Embryonic facial prominence (tissue), 1 donor: ENCODE measurements around the gene STAG2.

Experiments
- DNase-seq: peaks from one replicate; pipeline ENCODE4 v3.0.0-alpha.2; 2016; ENCODE audit errors: extremely low spot score

STAG2 gene

GRCh38 chrX:123975180-123975579 lies 13.7 kb downstream of the STAG2 start:
- DNase-seq, result no peak

DNA sequence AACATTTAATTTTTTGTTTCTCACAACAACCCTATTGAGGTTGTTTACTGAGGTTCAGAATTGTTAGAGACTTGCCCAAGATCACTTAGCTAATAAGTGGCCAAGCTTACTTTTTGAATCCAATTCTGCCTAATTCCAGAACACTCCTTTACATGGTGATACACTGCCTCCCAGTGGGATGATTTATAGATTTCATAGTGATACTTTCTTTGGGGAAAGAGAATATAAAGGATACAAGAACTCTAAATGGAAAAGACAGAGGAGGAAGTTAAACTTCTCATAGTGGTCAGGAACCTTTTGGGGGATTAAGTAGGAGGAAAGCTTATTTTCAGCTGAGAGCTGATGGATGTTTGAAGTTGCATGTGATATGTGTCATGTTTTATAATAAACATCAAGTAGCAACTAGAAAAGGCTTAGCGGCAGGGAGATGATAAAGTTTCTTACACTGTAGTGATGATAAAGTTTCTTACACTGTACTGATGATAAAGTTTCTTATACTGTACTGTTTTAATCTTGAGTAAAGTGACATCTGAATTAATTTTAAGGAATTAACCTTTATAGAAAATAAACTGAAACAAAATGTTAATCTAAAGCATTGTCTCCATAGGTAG lies 15.3 kb downstream of the STAG2 start:
- DNase-seq, result no peak

DNA sequence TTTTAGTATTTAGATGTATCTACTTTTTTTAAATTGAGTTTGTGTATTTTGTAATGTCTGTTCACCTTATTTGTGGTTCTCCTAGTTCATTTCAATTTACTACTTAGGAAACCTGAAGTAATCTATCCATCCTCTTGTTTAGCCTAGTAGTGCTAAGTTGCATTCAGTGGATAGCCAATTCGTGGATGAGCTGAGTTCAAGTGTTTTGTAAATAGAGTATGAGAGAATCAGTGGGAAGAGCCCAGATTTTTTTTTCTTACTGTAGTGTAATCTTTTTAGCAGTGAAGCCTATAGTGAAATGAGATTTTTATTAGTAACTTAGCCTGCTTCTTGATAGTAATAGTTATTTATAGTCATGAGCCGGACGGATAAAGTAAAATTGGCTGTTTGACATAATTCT lies 21.7 kb downstream of the STAG2 start:
- DNase-seq, result no peak

DNA sequence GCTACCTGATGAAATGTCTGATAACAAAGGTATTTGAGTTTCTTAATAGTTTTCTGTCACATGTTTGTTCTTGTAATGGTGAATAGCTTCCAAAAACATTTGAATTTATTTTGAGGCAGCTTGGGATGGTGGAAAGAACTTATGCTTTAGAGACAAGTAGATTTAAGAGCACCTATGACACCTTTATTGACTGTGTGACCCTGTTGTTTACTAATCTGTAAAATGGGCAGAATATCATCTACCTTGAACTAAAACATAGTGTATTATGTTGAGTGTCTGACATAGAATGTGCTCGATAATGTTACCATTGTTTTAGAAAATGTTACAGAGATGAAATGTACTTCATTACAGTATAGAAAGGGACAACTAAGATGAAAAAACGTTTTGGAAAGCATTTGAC lies 24.9 kb downstream of the STAG2 start:
- no peak for DNase-seq

GRCh38 chrX:123988423-123989111 lies 27.1 kb downstream of the STAG2 start:
- no peak for DNase-seq

DNA sequence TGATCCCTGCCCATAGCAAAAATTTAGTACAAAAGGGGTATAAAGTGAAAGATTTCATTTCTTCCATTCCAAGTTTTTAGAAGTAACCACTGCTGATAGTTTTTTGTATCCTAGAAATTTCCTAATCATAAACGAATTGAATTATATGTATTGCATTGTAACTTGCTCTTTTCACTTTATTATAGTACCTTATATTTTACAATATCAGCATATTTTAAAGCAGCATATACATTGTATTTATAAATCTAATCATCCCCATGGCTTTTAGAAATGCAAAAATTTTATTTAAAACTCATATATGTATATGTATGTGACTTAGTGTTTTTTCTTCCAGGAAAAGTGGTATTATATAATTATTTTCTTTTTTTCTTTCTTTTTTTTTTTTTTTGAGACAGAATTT lies 27.7 kb downstream of the STAG2 start:
- DNase-seq, result no peak

- no peak for DNase-seq
Observed at GRCh38 chrX:123990169-123990568, 28.7 kb downstream of the STAG2 start.

DNA sequence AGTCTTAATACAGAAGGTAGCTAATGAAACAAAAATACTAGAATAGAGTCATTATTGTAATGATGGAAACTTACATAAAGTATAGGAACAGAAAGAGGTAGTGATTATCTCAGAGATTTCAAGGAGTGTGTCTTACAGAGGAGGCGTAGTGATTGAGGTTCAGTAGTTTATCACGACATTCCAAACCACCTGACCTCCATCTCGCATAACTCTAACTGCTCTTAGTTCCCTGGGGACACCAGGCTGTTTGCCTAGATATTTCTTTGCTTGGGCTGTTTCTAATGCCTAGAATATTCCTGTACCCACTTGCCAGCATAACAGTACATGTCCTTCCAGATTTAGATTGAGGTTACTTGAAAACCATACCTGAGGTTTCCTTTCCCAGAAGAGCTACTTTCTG lies 29.1 kb downstream of the STAG2 start:
- DNase-seq, result no peak

DNA sequence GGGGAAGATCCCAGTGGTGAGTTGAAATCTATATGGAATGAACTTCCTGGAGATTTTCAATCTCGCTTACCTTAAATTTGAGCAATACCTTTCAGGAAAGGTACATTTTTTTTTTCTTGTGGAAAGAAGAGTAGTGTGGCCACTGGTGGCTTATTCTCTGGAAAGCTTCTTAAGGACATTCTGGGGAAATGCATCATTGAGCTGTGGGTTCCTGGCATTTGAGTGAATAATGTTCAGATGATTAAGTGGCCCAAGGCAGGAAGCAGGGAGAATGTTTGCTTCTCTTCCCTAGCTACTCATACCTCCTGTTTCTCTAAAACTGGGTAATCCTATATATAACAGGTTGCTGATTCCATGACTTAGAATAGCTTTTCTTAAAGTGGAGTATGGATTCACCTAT lies 31.8 kb downstream of the STAG2 start:
- DNase-seq, result no peak

GRCh38 chrX:123993904-123994635 lies 32.6 kb downstream of the STAG2 start:
- DNase-seq, result no peak

DNA sequence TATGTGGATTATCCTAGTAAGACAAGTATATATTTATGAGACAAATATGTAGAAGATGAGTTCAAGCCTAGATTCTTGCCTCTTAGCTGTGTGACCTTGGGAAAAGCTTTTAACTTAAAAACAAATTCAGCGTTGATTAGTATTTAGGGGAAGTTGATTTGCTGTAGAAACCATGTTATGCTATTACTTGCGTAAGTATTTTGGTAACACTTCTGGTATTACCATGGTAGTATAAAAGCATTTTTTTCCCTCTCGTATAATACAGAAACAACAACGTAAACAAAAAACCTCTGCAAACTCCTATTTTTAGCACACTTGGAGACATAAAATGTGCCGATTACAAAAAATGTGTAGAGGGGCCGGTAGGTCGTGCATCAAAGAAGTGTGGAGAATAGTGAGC lies 33.2 kb downstream of the STAG2 start:
- no peak for DNase-seq

DNA sequence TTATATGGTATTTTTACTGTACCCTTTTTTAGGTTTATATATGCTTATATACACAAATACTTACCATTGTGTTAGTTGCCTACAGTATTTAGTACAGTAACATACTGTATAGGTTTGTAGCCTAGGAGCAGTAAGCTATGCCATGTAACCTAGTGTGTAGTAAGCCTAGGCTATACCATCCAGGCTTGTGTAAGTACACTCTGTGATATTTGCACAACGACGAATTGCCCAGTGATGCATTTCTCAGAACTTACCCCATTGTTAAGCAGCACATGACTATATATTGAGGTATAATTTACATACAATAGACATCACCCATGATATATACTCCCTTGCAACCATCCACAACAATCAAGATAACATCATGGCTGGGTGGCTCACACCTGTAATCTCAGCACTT lies 40.1 kb downstream of the STAG2 start:
- DNase-seq, result no peak

DNA sequence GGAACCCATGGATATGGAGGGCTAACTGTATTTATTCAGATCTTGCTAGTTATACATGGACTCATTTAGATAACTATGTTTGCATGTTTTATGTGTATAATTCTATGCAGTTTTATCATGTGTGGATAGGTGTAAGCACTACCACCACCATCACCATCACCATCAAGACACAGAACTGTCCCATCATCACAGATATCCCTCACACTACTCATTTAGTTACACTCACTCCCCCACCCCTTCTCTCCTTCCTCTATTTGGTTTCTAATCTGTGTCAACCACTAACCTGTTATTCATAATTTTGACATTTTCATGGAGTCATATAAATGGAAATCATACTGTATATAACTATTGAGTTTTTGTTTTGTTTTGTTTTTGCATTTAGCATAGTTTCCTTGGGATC lies 43.7 kb downstream of the STAG2 start:
- DNase-seq, result no peak

DNA sequence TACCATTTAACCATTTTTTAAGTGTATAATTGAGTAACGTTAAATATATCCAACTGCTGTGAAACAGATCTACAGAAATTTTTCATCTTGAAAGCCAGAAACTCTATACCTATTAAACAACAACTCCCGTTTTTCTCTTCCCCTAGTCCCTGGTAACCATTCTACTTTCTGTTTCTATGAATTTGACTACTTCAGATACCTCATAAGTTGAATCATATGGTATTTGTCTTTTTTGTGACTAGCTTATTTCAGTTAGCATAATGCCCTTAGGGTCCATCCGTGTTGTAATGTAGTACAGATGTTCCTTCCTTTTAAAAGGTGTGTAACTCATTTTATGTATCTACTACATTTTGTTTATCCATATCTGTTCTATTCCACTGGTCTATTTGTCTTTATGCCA lies 48.7 kb downstream of the STAG2 start:
- no peak for DNase-seq

DNA sequence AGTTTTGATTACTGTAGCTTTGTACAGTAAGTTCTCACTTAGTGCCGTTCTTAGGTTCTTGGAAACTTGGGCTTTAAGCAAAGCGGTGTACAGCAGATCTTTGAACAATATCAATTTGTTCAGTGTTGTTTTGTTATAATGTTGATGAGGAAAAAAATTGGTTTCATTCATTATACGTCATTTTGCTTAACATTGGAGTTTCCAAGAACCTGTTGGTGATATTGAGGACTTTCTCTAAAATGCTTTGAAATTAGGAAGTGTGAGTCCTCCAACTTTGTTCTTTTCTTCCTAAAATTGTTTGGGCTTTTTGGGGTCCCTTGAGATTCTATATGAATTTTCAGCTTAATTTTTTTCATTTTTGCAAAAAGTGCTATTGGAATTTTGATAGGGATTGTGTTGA lies 49.1 kb downstream of the STAG2 start:
- no peak for DNase-seq

- DNase-seq, result no peak
Observed at GRCh38 chrX:124015721-124016120, 54.2 kb downstream of the STAG2 start.

- no peak for DNase-seq
Observed at GRCh38 chrX:124016825-124017224, 55.3 kb downstream of the STAG2 start.

DNA sequence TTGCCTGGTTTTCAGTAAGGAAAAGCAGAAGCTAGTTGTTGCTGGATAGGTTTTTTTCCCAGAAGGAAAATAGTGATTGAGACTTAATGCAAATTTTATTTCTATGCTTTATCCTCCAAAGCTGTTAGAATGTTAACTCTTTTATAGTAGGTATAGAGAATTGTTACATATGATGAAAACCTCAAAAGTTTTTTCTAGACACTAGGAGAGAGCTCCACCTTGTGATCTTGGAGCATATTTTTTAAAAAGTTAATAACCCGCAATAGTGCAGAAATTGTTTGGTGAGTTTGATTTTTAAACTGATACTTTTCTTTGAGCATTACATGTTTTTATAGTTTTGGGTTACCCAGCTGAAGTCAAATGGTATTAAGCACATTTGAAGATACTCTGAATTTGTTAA lies 56.5 kb downstream of the STAG2 start:
- DNase-seq, result no peak

DNA sequence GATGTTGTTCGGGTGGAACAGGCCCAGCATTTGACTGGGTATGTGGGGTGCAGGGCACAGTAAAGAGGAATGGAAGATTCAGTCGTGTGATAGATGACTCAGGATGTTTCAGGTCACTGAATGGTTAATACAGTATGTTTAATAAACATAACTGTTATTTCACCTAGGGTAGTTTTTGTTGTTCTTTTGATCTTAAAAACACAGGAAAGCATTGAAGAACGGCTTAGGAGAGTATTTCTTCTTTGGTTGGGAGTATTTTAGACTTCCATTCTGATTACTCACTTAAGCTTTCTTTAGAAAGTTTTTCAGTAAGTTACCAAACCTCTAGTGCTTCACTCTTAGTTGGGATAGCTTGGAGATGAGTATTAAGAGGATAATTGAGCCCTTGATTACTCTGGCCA lies 62.3 kb downstream of the STAG2 start:
- DNase-seq, result no peak

DNA sequence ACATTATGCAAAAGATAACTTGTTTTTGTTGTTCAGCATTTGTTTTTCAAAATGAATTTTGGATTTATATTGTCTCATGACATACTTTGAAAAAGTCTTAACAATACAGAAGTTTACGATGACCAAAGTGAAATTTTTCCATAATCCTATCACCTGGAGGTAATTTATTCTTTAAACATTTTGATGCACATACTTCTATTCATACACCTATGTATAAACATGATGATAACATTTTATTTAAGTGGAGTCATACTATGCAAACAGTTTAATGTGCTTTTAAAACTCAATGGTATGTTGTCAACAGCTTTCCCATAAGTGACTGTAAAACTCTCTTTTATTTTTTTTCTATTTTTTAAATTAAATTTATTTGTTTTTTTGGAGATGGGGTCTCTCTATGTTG lies 65.0 kb downstream of the STAG2 start:
- DNase-seq, result no peak

DNA sequence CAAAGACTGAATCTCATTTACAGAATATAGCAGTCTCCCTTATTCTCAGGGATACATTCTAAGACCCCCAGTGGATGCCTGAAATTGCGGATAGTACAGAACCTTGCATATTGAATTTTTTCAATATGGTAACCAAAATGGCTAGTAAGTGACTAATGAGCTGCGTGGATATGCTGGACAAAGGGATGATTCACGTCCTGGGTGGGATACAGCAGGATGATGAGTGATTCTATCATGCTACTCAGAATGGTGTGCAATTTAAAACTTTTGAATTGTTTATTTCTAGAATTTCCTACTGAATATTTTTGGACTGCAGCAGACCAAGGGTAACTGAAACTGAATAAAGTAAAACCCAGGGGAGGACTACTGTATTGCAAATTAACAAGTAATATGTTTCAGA lies 66.7 kb downstream of the STAG2 start:
- DNase-seq, result no peak

DNA sequence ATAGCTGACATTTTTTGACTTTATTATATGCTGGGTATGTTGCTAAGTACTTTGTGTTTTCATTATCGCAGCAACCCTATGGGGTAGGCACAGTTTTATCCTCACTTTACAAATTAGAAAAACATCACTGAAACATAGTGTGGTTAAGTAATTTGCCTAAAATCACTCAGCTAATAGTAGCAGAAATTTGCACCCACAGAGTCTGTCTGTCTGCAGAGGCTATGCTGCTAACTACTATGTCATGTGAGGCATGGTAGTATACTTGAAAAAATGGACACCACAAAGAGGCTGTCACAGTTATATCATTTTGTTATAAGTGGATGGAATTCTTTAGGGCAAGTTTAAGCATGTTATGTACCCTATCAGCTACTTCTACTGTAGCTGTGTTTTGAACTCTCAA lies 69.0 kb downstream of the STAG2 start:
- DNase-seq, result no peak

DNA sequence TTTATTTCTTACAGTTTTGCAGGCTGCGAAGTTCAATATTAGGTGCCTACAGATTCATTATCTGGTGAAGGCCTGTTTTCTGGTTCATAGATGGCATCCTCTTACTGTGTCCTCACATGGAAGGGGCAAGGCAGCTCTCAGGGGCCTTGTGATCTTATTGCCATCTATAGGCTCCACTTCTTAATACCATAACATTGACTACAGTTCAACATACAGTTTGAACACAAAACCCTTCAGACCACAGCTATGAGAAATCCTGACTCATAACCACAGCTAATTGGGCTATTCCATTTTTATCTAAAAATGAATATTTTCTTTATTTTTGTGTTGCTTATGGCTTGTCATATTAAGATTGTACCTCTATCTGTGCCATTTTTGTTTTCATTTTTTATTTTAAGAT lies 72.3 kb downstream of the STAG2 start:
- no peak for DNase-seq
